CD1c-positive myeloid dendritic cell (primary cell): ENCODE results near the gene CACNA2D1.
A peak's percentile ranks its signal among the peaks of the same experiment; 100 is the strongest.
"Not testable (repeated sequence)": the region's sequence is repeated elsewhere in the genome, so short reads cannot be mapped to it uniquely, and the experiment has no call there.

Source experiments
- DNase-seq: peaks from one replicate; pipeline ENCODE4 v3.0.0-alpha.2; 2016; ENCODE audit errors: extremely low spot score

CACNA2D1 gene

DNA sequence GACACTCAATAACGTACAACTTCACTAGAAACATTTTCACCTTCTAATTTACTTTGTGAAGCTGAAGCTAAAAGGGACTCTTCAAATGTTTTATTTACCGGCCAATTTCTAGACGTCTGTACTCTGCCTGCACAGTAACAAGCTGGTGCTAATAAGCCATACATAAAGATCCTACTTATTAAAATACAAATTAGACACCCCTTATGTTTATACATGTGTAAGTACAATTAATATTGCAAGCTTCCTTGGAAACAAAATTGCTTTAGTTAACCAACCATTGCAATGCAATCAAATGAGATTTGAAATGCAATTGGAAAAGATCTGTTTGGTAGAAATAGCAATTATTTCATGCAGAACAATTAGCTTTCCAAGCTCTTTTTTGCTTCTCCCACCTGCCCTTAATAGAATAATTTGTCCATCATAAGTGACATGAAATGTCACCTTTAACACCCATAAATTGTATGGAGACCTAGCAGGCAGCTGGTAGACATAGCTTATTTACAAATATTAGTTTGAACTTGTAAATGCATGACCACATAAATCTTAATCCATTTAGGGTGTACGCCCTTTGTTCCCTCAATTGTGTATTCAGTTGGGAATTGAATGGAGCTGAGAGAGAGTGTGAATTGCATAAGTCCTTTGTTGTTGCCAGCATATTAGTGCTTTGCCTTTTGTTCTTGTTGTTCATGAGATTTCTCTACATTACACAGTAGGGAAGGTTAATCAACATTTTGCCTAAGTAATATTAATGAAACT is 277.1 kb downstream of the CACNA2D1 start:
- no peak for DNase-seq

DNA sequence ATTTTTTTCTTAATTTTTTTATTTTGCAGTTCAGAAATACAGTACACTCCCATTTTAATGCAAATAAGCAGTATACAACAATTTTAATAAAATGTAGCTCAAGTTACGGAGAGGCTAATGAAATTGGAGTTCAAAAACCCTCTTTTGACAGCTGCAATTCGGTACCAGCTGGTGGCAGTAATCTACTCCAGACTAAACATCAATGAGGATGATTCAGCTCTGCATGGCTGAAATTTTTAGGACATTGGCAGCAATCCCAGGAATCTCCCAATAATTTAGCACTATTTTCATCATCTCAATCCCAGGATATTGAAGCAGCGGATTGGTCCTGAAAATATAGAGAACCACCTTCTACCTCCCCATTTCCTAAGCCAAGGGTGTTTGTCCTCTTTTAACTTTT is 278.8 kb downstream of the CACNA2D1 start:
- no peak for DNase-seq

DNA sequence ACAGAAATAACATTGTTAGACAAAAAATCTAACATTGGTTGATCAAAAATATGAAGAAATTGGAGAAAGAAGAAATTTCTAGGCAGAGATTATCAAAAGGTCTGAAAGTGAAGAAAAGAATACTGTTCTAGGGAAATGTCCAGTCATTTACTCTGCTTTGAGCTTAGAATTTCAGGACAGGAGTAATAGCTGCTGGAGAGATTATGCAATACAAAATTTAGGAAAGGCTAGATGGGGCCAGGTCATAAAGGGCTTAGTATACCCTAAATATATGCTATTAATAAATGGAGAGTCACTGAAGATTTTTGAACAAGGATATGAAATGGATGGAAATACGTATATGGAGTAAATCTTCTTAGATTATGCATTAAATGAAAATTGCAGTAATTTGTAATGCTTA is 279.2 kb downstream of the CACNA2D1 start:
- DNase-seq, result no peak

DNA sequence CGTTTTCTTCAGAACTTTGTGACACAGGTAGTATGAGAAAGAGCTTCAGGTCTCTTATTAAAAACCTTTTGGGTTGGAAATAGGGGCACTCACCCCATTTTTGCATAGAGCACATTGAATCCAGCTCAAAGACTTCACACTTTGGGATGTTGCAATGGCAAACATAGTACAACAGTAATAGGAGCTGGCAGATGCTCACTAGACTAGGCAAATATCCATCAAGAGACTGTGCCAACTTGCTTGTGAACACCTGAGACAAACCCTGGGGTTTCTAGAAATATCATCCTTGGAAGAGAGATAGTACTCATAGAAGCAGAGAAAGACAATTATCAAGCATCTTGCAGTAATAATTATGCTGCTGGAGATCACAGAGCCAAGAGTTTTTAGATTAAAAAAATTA is 280.0 kb downstream of the CACNA2D1 start:
- no peak for DNase-seq

DNA sequence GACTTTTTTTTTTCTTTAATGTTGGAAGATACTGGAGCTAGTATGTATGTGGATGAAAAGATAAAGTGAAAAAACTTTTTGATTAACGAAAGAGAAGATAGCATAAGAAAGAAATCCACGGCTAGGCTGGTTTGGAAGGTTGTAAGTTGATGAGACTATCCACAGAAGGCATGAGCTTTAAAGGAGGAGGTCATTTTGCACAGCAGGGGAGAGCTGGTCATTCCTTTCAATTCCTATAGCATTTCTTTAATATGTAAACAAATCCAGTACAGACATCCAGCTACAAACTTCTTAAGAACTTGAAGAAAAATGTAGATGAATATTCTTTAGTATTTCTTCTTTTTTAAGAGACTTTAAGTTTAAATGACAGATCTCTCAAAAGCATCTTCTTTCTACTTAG is 281.3 kb downstream of the CACNA2D1 start:
- DNase-seq, result no peak

DNA sequence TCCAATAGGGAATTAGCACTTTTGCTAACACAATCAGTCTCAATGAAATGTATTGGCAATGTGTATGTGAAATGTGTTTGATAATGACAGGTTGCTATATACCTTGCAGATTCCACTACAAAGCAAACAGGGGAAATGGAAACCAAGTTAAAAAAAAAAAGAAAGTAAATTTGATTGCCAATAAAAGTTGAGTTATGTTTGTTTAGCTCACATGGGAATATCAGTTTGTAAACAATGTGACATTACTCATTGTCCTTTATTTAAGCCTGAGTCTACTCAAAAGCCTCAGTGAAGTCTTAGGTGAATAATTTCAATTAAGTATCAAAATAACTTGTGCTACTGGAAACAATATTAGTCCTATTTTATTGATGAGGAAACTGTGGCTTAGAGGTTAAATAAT is 285.2 kb downstream of the CACNA2D1 start:
- no peak for DNase-seq

DNA sequence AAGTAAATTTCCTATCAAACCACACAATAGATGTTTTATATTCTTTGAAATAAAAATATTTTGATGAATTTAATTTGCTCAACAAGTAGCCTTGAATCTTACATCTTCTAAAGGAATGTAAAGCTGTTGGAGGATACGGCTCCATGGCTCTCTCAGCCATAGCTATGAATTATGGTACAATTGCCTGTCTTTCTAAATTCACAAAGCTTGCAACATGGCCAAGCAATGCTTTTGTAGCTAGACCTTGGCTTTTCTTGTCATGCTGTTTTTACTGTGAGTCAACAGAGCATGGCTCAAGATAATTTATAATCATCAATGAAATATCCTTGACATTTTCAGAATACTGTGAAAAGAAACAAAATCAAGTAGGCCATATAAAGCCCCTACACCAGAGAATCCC is 286.7 kb downstream of the CACNA2D1 start:
- no peak for DNase-seq

DNA sequence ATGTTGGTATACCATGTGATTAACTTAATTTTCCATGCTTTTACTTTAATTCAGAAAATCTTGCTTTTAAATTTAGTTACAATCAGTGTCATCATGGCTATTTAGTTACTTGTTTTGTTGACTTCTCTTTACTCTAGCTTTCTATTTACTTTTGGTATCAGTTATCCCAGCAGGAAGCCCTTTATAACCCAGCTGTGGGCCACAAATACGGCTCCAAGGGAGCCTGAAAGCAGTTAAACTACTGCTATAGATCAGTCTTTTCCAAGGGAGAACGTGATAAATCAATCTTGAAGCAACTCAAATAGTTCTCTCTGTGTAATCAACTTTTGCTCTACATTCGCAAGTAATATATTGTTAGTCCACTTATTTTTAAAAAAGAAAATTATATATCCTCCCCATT is 287.4 kb downstream of the CACNA2D1 start:
- no peak for DNase-seq

DNA sequence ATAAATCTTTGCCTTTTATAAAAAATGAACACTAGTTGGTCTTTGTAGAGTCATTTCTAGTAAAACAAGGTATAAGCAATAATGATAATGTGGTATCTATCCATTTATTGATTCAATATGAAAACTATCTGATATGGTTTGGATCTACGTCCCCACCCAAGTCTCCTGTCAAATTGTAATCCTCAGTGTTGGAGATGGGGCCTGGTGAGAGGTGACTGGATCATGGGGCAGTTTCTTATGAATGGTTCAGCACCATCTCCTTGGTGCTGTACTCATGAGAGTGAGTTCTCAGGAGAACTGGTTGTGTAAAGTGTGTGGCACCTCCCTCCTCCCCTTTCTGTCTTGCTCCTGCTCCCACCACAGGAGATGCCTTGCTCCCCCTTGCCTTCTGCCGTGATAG is 288.8 kb downstream of the CACNA2D1 start:
- no peak for DNase-seq

DNA sequence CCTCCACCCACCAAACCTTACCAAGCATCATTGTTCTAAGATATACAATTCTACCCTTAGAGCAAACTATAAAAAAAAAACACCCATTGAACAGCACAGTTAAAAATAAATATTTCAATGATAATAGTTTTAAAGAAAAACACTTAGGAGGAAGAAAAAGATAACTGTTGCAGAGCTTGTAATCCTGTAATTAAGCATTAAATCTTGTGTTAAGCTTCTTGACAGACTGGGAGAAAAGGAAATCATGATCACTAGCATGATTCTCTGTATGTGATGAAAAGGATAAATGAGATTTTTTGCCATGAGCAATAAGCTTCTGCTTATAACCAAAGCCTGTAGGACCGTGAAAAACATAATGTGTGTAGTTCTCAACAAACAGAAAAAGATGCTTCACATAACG is 289.8 kb downstream of the CACNA2D1 start:
- DNase-seq, result no peak

DNA sequence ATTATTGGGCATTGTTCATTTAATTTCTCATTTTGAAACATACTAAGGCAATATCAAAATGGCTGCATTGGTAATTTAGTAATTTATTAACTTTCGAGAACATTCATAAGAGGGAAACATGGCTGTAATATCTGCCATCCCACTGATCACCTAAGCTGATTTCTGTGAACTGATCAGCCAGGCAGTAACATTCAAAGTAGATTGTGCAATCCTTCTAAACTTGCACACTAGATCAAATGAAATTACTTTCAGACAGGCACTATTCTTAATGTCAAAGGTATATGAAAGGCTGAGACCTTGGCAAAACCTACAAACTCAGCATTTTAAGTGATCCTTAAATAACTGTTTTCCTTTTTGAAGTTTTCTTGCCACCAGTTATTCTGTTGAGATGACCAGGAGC is 290.7 kb downstream of the CACNA2D1 start:
- no peak for DNase-seq

DNA sequence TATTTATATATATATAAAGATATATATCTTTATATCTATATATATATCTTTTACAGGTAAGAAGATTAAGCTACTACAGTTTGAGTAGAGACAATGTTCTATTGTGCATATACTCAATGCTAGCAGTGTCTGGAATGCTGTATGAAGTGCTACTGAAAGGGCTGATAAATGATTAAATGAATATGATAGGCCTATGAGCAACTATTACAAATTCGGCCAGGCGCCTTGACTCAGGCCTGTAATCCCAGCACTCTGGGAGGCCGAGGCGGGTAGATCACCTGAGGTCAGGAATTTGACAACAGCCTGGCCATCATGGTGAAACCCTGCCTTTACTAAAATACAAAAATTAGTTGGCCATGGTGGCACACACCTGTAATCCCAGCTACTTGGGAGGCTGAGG is 297.1 kb downstream of the CACNA2D1 start:
- DNase-seq, result no peak

DNA sequence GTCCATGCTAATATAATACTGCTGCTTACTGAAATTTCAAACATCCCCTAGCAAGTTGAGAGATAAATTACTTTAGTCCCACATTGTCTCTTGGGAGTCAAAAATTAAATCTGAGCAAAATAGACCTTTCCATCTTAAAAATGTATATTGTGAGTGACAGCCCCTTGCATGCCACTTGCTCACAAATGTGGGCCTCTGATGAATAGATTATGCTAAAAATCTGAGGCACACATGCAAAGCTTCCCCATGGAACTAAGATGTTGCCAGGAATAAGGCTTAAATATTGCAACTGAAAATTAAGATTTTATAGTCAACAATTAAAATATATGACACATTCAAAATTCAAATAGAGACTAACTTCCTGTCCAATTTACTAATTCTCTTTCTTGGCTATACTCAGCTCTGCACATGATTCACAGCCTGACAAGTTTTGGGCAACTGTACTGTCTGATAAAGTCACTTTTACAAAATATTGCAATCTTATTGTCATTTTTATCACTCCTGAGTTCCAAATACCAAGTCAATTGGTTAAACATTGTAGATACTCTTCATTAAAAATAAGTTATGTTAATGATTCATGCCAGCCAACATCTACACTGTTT is 301.2 kb downstream of the CACNA2D1 start:
- no peak for DNase-seq

DNA sequence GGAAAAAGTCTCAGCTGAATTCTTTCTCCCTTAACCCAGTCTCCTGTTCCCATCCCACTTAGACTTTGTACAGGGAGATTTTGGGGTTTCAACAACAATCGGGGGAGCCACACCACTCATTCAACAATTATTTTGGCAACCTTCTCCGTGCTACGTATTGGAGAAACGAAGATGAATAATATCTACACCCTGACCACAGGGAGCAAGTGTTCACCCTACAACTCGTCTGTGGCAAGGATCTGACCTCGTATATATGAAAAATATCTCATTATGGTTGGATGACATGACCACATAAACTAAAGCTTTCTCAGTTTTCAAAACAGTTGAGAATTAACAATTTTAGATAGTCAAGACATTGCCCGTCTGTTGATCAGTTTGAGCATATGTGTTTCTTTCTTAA is 302.1 kb downstream of the CACNA2D1 start:
- no peak for DNase-seq

DNA sequence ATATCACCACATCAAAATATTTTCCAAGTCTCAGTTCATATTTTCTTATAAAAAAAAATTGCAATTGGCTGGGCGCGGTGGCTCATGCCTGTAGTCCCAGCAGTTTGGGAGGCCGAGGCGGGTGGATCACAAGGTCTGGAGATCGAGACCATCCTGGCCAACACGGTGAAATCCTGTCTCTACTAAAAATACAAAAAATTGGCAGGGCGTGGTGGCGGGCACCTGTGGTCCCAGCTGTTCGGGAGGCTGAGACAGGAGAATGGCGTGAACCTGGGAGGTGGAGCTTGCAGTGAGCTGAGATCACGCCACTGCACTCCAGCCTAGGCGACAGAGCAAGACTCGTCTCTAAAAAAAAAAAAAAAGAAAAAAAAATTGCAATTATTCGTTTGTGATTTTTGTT is 303.0 kb downstream of the CACNA2D1 start:
- not testable (repeated sequence) for DNase-seq

DNA sequence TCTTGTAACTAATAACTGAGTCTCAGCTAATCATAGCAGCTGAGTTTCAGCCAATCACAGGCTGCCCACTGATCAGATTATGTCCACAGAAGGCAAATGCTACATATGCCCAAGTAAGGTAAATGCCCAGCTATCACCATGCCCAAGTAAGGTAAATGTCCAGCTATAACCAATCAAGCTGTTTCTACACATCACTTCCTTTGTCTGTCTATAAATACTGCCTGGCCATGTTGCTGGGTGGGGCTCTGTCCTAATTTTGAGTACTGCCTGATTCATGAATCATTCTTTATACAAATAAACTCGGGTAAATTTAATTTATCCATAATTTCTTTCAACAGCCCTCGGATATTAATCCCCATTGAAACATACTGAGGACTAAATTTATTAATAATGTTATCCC is 312.4 kb downstream of the CACNA2D1 start:
- DNase-seq, result no peak

DNA sequence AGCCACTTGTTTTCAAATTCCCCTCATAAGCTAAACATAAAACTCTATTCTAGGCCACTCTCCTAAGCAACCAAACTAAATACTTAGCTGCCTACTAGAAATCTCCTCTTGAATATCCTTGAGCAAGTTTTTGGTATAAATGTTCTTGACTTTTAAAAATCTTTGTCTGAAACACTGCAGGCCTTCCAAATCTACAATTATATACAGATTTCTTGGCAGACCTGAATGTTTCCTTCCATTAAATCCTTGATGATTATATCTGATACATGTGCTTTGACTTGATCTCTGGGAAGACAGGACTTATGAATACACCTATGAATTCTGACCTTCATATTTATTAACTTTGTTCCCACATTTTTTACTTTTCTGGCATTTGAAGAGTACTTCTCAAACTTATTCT is 314.5 kb downstream of the CACNA2D1 start:
- no peak for DNase-seq

DNA sequence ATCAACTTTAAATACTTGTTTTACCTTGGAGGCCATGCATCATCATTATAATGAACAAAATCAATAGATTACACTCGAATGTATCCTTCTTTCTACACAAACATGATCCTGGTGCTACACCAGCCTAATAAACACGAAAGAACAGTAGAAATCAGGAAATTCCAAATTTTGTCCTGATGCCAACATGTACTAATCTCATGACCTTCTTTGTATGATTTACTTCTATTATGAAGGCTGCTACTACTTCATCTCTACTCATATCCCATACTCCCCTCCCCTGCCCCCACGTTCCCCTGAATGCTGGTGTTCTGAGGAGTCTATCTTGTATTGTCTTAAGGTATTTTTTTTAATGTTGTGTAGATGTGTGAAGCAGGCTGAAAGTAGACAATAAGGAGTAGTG is 315.0 kb downstream of the CACNA2D1 start:
- DNase-seq, result no peak

DNA sequence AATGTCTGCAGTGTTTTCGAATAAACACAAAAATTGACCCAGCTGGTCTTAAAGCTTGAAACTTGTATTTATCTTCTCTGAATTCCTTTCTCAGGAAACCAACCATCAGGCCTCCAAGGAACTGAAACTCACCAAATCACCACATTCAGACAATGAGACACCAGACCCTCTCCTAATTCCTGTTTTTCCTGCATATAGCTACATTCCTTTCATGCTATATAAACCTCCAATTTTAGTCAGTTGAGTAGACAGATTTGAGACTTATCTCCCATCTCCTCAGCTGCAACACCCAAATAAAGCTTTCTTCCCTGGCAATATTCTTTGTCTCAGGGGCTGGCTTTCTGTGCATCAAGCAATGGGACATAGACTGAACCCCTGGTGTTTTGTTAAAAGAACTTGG is 317.0 kb downstream of the CACNA2D1 start:
- peak; percentile 4 for DNase-seq

DNA sequence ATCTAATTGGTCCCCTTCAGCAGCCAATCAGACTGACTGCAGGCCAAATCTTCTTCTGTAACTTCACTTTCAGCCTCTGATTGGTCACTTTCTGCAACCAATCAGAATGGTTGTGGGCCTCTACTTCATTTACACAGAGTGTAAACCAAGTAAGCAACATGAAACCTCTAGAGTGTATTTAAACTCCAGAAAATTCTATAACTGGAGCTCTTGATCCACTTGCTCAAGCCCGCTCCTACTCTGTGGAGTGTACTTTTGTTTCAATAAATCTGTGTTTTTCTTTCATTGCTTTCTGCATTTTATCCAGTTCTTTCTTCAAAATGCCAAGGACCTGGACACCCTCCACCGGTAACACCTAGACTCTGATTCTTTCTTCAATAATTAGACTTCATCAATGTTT is 319.1 kb downstream of the CACNA2D1 start:
- no peak for DNase-seq

DNA sequence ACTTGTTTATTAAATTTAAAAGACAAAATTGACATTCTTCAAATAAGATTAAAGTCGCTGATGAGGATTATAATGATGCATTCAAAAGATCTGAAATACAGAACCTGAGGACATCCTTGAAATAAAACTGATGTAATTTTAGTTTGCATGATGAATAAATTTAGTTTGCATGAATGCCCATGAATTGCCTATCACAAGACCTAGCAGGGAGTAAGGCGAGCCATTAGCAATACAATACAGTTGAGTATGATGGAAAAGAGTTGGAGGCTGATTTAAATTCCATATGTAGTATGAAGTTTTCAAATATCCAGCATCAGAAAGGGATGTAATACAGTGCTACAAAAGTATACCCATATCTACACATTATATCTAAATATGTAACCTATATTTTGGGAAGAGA is 321.3 kb downstream of the CACNA2D1 start:
- DNase-seq, result no peak

DNA sequence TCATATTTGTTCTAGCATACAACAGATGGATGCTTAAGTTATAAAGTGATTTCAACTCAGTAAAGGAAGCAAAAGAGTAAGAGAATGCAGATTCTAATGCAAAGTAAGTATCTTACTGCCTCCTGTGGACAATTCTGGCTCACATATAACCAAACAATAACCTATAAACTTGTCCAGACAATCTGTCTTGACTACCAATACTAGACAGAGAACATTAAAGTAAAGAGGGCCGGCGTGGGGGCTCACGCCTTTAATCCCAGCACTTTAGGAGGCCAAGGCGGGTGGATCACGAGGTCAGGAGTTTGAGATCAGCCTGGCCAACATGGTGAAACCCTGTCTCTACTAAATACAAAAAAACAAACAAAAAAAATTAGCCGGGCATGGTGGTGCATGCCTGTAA is 329.3 kb downstream of the CACNA2D1 start:
- DNase-seq, result no peak

DNA sequence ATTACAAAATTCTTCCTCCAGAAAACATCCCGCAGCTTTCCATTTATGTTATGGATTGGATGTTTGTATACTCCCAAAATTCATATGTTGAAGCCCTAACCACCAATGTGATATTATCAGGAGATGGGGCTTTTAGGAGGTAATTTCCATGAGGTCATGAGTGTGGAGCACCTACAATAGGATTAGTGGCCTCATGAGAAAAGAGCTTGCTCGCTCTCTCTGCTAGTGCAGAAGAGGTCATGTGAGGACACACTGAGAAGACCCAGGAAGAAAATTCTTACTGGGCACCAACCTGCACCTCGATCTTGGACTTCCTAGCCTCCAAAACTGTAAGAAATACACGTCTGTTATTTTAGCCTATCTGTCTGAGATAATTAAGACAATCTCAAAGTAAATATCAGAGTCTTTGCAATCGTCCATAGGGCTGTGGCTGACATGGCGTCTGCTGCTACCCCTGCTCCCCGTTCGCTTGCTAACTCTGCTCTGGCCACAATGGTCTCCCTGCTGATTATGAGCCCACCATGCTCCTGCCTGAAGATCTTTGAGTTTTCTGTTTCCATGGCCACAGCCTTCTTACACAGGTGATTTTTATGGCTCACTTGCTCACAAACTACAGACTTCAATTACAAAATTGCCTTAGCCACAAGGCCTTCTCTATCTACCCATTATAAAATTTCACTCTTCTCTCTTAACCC is 333.3 kb downstream of the CACNA2D1 start:
- no peak for DNase-seq
